Measurements from ENCODE around the gene GPAM.
"Not testable (repeated sequence)": the region's sequence is repeated elsewhere in the genome, so short reads cannot be mapped to it uniquely, and the experiment has no call there.

The GPAM gene

DNA sequence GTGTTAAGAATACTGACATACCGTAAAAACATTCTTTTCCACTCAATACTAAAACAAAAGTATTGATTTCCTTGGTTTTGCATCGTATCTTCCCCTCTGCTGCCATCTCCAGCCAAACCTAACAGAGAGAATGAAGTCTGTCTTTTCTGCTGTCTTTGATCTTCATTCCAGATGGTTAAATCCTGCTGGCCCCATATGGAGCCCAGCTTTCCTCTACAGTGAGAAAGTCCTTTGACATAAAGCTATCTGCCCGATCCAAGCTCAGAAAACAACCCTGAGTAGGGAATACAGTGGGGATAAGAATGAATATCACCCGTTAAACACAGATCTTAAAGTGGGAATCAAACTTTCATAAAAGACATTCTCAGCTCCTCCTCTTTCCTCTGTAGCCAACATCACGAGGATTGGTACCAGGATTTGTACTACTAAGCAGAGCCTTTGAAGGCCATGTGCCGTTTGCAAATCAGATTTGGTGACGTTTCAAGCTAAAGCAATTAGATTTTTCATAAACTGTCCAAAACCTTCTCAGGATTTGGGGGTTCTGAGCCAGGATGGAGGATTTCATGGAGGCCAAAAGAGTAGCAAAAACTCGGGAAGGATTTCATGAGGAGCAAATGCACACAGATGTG, 30.8 kb upstream of the GPAM start:
- DNase-seq: no peak

DNA sequence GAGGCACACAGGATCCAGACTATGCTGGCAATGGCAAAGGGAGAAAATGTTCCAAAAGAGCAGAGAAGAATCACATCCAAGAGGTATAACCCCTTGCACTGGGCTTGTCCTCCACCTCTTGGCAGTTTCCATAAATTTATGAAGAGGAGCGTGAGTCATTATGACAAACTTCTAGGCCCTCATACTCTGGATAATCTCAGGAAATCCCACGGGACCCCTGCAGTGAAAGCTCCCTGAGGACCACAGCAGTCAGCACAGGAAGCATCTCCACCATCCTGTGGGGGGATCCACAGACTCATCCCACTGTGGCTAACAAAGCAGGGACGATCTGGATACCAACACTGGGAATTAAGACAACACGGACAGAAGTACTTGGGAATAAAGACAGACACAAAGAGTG, 30.3 kb upstream of the GPAM start:
- DNase-seq: no peak

- no peak for DNase-seq
These were observed 29.7 kb upstream of the GPAM start for GRCh38 chr10:112213098-112213823.

GRCh38 chr10:112210666-112211065, 27.1 kb upstream of the GPAM start:
- DNase-seq: no peak

- DNase-seq: no peak
These were observed 26.1 kb upstream of the GPAM start for GRCh38 chr10:112209684-112210131.

GRCh38 chr10:112208997-112209396, 25.4 kb upstream of the GPAM start:
- DNase-seq: no peak

DNA sequence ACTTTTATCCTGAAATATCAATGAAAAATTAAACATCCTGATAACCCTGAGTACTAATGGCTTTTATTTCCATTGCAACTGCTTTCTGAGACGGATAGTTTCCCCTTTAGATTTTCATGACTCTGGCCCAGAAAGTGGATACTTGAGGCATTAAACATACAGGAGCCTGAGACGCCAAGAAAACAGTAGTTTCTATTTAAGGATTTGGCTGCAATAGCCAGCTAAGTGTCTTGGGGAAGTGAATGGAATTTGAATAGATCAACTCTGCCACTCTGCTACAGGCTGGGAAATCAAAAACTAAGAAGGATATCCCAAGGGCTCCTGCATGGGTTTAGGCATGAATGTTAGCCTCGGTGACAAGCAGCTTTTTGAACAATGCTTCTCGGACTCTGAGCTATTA, 24.7 kb upstream of the GPAM start:
- DNase-seq: no peak

DNA sequence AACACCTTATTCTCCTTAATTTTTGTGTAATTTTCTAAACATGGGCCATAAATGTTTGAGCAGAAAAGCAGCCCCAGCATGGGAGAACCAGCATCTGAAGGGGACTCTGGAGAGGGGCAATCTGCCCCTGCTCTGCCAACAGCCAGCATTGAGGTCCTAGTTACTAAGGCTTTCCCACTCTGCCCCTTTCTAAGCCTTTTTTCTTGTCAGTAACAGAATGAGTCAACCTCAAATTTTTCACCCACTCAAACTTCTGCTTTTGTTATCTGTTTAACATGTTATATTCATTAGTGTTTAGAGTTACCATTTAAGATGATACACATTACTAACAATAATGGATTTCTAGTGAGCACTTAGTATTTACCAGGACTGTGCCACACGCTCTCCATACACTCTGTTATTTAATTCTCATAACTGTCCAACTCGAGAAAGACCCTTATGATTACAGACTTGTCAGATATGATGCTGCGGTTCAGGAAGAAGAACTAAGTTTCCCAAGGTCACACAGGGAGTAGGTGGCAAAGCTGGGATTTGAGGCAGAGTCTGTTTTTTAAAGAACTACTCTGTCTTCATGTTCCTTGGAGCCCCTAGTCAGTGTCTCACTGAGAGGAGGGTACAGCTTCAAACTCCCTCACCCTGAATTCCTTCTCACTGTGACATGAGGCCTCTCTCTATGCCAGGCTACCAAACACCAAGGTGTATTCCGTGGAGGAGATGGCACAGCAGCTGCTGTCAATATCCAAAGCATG, 19.9 kb upstream of the GPAM start:
- DNase-seq: no peak

GRCh38 chr10:112202561-112203241, 19.1 kb upstream of the GPAM start:
- DNase-seq: no peak

GRCh38 chr10:112202076-112202475, 18.5 kb upstream of the GPAM start:
- no peak for DNase-seq

GRCh38 chr10:112201334-112201733, 17.8 kb upstream of the GPAM start:
- no peak for DNase-seq

DNA sequence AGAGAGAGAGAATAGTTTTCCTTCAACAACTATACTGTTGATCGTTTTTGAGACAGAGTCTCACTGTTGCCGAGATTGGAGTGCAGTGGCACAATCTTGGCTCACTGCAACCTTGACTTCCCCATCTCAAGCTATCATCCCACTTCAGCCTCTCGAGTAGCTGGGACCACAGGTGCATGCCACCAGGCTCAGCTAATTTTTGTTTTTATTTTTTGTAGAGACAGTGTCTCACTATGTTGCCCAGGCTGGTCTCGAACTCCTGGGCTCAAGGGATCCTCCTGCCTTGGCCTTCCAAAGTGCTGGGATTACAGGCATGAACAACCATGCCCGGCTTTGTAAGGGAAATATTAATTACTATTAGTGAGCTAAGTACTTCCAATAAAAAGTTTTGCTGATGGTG, 16.7 kb upstream of the GPAM start:
- not testable (repeated sequence) for DNase-seq

DNA sequence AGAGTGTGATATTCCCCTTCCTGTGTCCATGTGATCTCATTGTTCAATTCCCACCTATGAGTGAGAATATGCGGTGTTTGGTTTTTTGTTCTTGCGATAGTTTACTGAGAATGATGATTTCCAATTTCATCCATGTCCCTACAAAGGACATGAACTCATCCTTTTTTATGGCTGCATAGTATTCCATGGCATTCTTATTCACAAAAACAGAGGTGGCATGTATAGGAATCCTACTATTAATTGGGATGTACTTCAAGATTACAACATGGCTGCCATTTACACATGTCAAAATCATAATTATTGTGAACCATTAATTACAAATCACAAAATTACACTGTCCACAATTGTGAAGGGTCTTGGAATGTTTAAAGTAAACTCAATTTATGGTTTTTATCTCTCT, 14.1 kb upstream of the GPAM start:
- DNase-seq: not testable (repeated sequence)

DNA sequence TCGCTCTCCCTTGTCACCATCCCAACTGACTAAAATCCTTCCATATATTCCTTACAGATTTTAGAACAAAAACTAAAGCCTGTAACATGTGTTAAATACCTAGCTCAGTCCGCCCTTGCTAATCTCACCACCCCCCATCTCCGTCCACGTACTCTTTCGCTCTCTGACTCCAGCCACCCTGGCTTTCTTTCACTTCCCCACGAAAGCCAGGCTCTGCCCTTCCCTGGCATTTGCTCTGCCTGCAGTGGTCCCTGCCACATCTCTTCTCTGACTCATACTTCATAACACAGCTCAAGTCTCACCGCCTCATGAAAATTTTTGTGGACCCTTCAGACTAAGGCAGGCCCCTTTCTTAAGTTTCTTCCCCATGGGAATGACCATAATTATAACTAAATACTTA, 11.7 kb upstream of the GPAM start:
- DNase-seq: no peak

- no peak for DNase-seq
These were observed 8.2 kb upstream of the GPAM start for GRCh38 chr10:112191791-112192190.

GRCh38 chr10:112191041-112191590, 7.6 kb upstream of the GPAM start:
- no peak for DNase-seq

- no peak for DNase-seq
These were observed 5.9 kb upstream of the GPAM start for GRCh38 chr10:112189465-112189864.

- DNase-seq: no peak
These were observed 4.0 kb upstream of the GPAM start for GRCh38 chr10:112187527-112187926.

DNA sequence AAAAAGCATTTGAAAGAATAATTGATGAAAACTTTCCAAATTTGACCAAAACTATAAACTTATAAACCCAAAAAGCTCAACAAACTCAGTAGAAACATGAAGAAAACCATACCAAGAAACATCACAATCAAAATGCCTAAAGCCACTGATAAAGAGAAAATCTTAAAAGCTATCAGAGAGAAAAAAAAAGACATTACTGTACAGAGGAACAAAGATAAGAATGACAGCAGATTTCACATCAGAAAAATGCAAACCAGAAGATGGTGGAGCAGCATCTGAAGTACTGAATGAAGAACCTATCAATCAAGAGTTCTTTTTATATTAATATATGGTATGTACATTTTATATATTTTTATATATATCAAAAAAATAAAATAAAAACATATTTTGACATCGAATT, 2.4 kb upstream of the GPAM start:
- no peak for DNase-seq

DNA sequence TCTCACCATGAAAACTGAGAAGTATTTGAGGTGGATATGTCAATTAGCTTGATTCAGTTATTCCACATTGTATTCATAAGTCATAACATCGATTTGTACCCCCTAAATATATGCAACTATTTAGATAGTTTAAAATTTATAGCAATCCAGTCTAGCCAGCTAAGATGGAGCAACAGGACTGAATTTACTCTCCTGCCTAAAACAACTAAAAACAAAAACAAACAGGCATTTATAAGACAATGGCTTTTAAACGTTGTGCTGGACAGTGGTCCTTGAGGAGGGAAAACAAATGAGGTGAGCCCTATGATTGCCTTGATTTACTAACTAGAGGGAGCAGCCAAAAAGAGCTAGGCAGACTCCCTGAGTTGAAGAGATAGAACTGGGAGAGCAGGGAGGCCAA, 814 bp upstream of the GPAM start:
- DNase-seq: no peak

GRCh38 chr10:112184052-112184371, 447 bp upstream of the GPAM start:
- DNase-seq: no peak

GRCh38 chr10:112182784-112183328, 709 bp downstream of the GPAM start:
- DNase-seq: no peak

DNA sequence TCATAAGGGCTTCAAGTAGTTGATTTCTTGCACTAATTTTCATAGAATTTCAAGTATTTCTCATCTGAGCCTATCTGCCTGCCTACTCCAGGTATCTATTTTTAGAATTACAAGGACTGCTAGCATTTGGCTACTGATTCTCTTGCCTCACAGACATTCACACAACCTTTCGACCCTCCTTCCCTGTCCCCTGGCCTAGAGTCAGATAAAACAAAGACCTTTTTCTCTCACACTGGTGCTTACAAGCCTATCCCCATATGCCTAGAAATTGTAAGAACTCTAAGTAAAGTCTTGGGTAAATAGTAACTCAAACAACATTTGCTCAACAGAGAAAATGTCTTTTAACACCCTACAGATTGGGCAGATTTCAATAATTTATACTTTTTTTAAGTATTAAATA, 6.3 kb downstream of the GPAM start:
- DNase-seq: no peak
